Cardiac septum (tissue), 1 donor: ENCODE measurements around the gene RGS5. TPM values are rescaled to one million over a fixed set of nuclear protein-coding genes. Genes with fewer than 3 reads are reported as not detected.

Experiments used
- DNase-seq: peaks from one replicate; pipeline ENCODE4 v3.0.0-alpha.2; 2020; ENCODE audit warnings: low spot score
- intact Hi-C: fragments of 100-400 bp; cut with DNase I; formaldehyde crosslinking; loops from one replicate; pipeline ENCODE4 v1.14.0; 2022
- total RNA-seq: library from RNA; stranded (reverse); fragmentation: NEBNext Ultra II Directional; extraction: Animal tissue kit (Norgen Biotek cat#: 25700); gene quantifications from one replicate; pipeline ENCODE4 v1.2.1, GENCODE V29; 2021
- donor health status: DM: no; HTN: no; CAD: no.

RGS5 gene
- total RNA-seq, 1 donor from 2014 or later: 223 TPM

DNA sequence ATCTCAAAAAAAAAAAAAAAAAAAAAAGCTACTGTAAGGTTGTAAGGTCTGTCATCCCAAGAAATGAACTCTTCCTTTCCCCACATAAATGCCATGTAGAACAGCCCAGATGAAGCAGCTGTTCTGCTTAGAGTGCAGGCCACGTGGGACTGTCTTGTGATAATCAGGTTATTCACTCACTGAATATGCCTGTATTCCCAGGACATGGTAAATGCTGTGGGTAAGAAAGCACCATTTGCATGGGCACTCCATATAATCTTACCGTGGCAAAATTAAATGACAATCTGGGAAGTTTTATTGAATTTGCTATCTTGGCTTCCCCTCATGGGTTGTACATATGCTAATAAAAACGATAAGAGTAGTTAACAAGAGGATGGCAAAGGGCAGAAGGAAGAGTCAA is 13.8 kb downstream of the RGS5 start:
- intact Hi-C loops: no loop called here

DNA sequence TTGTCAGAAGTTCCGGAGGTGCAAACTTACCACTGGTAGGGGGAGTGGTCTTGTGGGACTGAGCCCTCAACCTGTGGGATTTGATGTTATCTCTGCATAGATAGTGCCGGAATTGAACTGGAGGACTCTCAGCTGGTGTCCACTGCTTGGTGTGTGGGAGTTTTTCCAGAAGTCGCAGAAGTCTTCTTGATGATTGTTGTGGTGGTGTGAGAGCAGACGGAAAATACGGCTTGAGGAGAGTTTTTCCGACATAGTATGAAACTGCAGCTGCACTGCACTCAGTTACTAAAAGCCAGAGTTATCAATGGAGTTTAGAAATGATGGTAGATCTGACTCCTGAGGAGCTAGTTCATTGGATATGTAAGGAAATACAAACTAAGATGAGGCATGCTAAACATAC is 14.9 kb downstream of the RGS5 start:
- intact Hi-C loops: no loop called here

More for the DNA sequence above, 13.8 kb downstream of the RGS5 start:
- no peak for DNase-seq

DNA sequence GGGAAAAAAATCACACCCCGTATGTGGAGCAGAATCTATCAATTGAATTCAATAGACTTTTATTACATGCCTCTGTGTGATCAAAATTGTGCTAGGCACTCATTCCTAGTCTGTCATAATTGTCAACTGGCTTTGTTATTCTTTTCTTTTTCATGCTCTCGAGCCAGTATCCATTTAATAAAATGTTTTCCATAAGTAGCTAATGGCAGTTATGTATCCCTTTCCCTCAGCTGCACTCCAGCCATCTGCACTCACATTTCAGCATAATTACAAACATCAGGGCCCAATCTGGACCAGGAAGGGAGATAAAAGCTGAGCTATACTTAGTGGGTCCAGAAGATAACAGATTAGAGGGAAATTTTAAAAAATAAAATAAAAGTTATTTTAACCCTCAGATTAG is 15.9 kb downstream of the RGS5 start:
- DNase-seq: no peak
- intact Hi-C loops: no loop called here

More for the DNA sequence above, 14.9 kb downstream of the RGS5 start:
- DNase-seq: no peak

DNA sequence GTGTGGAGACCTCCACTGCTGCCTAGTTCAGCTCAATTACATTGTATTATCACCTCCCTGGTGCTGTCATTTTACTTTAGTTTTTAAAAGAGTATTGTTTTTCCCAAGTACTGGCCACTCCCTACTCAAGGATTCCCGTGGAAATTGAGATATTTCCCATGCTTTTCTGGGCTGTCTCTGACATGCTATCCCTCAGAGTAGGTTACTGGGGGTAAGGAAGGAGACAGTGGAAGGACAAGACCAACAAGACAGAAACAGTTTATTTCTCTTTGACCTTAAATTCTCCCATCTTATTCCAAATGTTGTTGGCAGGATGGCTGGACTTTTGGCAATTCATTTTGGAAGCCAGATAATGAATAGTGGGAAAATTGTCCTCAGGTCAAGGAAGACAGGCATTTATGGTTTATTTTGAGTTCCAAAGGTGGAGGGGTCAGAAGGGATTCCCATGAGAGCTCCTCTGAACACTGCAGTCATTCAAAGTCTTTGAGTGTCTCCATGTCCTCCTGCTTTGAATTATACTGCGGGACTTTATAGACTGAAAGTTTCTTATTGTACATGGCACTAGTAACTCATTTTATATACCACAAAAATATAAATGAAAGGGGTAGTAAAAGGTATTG is 20.3 kb downstream of the RGS5 start:
- intact Hi-C loops: no loop called here

DNA sequence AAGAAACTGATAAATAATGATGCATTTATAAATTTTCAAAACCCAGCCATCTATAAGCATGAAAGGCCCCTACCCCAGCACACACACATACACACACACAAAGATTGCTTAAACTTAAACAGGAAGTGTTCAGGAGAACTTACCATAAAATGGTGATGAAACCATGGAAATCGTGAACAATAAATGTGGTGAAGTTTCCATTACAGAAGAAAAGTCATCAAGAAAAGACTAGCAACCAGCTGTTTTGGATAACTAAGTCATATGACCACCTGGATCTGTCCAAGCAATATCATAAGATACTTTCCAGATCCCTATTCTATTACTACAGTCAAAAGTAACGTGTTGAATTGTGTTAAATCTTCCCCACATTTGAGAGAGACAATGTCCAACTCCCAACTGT is 24.1 kb downstream of the RGS5 start:
- intact Hi-C loops: loop anchor here (5.0 kb wide), 1 partner anchor 326 kb away; no protein-coding TSS in a partner anchor
- DNase-seq: no peak

More for the DNA sequence above, 20.3 kb downstream of the RGS5 start:
- DNase-seq: no peak

DNA sequence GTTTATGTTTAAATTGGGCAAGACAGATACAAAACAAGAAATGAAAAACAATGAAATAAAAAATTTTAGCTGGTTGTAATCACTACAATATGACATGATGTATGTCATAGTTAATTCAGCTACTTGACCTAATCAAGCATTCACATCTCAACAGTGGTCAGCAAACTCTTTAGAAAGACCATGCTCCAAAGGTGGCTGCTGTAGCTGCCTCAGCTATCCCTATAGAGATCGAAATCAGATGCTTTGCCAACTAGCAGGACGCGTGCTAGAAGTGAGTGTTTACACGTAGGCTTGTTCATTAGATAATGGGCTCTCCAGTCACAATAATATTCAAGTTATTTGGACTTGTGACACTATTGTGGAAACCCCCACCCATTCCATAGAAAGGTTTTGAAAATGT is 25.9 kb downstream of the RGS5 start:
- DNase-seq: no peak
- intact Hi-C loops: loop anchor here (5.0 kb wide), 1 partner anchor 324 kb away; no protein-coding TSS in a partner anchor

DNA sequence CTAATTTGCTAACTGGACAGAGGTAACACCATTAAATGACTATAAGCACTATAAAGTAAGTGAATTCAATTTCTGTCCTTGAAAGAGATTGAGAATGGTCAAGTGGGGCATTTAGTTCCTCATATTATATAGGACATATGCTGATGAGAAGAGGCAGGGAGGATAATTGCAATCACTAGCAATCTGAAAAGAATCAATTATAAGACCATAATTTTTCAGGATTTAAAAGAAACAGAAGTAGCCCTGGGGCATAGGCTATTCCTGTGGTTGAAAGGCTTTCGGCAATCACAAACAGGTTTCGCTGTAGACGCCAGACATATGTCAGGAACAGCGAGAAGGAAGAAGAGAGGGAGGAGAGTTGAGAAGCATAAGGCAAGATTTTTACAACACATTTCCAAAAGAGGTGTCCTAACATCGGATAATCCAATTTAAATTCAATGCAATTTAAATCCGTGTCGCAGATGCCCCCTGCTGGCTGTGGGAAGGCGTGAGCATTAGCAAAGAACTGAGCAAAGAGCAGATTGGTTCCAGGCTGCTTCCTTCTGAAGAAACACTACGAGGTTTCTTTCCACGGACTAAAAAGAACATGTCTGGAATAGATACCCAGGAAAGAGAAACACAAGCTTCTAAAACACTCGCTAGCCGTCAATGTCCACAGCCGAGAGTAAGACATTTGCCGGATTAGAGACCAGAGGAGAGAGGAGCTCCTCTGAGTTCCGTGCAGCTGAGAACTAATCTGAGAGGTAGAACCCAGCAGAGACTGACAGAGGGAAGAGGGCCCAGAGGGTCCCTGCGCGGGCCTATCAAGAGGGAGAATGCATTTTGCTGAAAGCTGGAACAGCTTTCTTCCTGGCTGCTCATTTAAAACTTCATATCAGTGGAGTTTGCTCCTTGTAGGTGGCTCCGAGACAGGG is 27.9 kb downstream of the RGS5 start:
- intact Hi-C loops: loop anchor here (1.0 to 5.0 kb wide), 4 partner anchors 104 to 322 kb away; no protein-coding TSS in a partner anchor
- peak; percentile 77 for DNase-seq

DNA sequence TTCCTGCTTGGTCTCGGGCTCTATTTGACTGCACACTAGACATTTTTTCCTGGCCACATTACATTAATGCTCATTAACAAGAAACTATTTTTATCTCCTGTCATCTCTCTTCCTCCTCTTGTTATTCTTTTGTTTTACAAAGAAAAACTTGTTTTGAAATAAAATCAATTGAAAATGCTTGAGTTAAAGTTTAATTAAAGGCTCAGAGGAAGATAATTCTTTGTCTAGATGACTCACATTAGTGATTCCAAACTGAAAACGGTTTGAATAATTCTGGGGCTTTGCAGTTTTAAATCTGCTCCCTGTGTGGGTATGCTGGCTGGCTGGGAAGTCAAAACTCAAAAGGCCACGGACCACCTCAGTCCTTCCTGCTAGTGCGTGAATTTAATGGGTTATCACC is 29.6 kb downstream of the RGS5 start:
- intact Hi-C loops: loop anchor here (5.0 kb wide), 1 partner anchor 144 kb away; no protein-coding TSS in a partner anchor
- DNase-seq: no peak

DNA sequence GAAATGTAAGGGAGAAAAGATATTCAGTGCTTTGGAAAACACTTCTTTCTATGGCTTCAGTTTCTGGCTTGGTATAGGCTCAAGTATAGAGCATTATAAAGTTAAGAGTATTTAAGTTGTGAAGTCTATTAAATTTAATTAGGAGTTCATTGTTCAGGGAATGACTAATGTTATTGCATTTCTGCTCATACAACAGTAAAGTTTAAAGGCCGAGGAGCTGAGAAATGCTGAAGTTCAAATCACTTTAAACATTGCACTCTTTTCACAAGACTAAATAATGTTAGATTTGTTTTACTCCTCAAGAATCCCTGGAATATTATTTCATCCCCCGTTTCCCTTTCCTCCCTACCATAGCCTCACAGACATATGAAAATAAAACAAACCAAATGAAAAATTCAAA is 30.1 kb downstream of the RGS5 start:
- intact Hi-C loops: loop anchor here (5.0 kb wide), 1 partner anchor 145 kb away; no protein-coding TSS in a partner anchor
- no peak for DNase-seq

DNA sequence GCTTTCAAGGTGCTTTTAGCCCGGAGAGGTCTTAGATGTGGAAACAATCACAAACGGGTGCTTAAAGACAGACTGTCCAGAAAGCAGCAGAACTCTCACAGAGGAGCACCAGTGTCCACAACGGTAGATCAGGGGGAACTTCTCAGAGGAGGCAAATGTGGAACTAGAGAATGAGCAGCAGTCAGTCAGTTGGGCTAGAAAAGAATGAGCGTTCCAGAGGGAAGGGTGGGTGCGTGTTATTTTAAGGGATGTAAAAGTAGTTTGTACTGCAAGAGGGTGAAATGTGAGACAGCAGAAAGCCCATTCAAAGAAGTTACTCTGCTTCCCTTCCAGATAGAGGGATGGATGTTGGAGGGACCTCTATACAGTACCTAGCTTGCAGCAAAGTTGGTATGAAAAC is 30.9 kb downstream of the RGS5 start:
- intact Hi-C loops: loop anchor here (5.0 kb wide), 1 partner anchor 145 kb away; no protein-coding TSS in a partner anchor
- DNase-seq: no peak

DNA sequence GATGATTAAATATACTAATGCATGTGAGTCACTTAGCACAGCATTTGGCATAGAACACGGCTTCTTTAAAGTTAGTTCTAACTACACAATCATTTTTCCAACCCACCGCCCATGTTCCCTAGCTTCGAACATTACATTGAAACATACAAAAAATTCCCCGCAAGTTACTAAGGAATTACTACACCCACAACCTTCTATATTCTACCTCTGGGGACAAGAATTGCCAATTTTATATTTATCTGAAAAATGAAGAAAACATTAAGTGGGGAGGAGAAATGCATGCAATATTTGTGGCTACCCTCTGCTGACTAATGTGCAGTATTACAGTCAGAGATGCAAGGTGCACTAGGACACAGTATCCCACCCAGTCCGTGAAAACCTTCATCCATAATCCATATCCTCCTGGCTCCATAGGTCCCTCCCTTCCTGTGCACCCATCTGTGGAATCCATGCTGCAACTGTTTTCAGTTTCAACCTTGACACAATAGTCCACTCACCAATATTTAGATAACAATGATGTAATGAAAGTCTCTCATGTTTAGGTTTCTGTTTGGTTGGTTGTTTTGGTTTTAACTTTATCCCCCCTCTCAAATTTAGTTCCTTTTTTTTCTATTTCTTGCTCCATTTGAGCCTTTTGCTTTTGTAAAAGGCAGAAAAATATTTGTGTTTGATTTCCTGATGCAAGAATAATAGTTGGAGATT is 31.6 kb downstream of the RGS5 start:
- intact Hi-C loops: loop anchor here (5.0 kb wide), 1 partner anchor 146 kb away; no protein-coding TSS in a partner anchor
- no peak for DNase-seq

DNA sequence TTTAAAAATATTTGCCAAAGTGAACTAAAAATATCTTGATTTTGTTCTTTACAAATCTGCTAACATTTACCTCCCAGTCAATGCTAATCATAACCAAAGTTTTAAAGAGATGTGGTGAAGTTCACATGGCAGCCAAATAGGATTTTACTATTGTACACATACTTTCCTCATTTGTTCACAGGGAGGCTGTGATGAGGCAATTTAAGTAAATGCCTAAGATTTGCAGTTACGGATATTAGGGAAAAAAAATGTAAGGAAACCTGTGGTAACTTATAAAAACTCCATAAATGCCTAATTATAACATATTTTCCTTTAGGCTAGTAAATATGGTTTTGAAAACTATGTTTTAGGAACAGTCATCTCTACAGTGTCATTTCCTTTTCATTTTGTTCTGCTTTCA is 32.4 kb downstream of the RGS5 start:
- intact Hi-C loops: loop anchor here (5.0 kb wide), 1 partner anchor 147 kb away; no protein-coding TSS in a partner anchor
- DNase-seq: no peak

DNA sequence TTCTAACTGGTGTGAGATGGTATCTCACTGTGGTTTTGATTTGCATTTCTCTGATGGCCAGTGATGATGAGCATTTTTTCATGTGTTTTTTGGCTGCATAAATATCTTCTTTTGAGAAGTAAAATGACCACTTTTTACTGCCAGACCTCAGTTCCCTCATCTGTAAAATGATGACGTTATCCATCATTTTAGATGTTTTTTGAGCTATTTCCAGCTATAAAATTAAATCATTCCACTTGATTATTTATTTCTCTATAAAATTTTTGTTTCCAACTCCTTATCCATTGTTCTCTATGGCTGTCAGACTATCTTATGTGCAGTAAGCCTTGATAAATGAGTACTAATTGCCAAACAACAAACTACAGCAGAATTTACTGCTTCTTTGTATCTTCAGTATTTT is 33.2 kb downstream of the RGS5 start:
- DNase-seq: no peak
- intact Hi-C loops: no loop called here

DNA sequence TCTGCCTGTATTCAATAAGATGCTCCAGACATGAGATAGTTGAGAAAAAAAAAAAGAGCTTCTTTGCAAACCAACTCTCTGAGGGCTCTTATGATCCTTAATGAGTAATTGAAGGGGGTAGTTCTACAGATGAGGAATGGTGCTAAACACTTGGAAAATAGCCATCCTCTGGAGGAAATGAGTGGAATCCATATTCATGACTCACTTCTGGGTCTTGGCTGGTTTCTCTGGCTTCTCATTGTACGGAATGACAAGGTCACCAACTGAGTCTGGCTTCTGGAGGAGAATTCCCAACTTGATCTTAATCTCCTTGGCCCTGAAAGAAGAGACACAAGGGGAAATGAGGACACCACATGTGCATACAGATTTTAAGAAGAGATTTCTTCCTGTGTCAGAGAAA is 34.7 kb downstream of the RGS5 start:
- intact Hi-C loops: no loop called here
- DNase-seq: no peak

DNA sequence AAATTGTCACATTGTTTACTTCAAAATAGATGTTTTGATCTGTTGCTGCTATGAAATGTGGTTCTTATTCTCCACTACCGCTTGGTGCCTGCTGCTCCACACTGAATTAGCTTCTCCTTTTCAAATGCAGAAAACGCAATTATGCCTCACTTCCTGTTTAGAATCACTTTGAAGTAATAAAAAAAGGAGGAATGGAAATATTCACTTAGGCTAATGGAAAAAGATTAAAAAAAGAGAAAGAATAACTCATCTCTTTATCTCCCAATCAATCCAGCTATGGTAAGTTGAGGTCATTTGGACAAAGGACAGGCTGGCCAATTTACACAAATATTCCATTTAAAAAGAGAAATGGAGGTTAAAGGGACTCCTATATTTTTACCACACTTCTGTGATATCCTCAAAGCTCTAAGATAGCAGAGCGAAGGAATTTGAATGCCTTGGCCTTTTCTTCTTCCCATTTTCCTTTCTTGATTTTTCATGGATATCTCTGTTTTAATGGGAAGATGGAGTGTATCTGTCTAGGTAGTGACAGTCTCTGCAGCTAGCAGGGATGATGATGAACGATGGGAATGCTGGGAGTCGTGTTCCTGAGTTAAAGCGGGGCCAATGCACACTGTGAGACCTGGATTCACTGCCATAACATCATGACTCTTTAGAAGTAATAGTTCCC is 35.7 kb downstream of the RGS5 start:
- no peak for DNase-seq
- intact Hi-C loops: no loop called here

DNA sequence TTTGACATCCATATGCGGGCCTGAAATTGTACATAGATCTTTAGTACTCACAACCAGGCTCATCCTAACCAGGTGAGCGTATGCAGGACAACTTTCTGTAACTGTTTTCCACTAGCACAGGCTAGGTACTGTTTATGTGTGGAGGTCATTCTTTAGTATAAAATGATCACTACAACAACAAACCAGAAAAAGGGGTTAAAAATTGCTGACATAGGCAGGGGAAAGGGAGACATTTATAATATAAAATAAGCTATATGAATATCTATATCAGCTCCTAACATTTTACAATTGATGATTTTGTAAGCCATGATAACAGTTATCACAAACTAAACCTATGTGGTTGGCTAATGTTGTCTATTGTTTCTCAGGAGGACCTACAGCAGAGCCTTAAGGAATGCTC is 37.6 kb downstream of the RGS5 start:
- DNase-seq: no peak
- intact Hi-C loops: no loop called here

DNA sequence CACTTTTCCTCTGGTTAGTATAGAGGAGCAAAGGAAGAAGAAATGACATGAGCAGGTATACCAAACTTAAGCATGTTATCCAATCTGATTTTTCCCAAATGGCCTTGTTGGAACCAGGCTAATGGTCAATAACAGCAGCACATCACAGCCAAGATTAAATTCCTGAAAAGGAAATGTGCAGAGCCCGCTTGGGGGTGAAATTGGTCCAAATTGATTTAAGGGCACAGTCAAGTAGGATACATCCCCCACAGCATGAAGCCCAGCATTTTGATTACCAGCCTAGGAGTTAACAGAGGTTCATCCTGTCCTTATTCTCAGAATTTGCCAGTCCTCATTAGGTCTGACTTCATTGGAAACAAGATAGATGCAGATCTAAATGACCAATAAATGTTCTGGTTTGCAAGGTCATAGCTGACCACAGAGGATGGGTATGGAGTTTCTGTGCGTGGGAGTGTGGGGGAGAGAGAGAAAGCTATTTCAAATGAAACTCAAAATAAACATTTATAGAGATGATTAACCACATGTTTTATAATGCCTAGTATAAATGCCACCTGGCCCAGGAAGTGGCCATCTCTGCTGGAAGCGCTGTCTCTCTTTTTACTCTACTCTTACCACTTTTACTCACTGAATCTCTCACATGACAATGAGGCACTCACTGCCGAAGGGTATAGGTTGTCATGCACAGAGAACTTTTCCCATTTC is 38.7 kb downstream of the RGS5 start:
- DNase-seq: no peak
- intact Hi-C loops: no loop called here

DNA sequence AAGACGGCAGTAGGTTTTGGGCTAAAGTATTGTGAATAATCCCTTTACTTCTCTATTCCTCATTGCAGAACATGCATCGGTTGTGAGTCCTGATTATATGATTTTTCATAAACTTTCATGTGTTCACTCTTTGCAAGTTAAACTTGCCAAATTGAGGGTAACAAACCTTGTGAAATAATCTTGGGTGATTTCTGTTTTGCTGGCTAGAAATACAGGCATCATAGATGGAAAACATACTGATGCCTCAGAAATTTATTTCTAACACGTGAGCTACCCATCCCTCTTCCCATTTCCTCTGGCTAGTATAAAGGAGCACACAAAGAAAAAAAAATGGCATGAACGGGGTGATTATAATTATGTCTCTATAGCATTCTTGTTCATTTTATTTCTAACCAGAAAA is 39.6 kb downstream of the RGS5 start:
- no peak for DNase-seq
- intact Hi-C loops: no loop called here

DNA sequence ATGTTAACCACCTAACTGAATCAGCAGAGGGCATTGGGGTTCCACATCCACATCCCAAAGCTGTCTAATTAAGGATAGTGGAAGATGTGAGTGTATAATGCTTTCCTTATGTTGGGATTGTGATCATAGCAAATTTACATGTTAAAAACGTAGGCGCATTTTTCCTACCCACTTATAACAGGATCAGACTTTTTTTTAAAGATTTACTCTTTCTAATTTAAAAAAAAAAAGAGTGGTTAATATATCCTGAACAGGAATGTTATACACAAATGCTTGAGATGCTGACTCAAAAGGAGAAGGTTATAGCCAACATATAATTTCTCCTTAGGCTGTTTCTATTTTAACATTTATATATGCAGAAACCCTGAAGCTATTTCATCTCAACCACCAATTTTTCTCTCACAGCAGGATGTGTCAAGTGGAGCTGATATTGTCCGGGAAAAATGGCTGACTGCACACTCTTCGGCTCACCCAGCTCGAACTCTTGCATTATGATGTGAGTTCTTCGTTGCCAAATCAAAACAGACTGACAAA is 40.3 kb downstream of the RGS5 start:
- DNase-seq: no peak
- intact Hi-C loops: no loop called here
